Common myeloid progenitor, CD34-positive (primary cell): ENCODE data around the gene KCTD18. TPM values are rescaled to one million over a fixed set of nuclear protein-coding genes. Genes with fewer than 3 reads are reported as not detected.

Experiments
- CTCF ChIA-PET: fragments of 350-600 bp; sonication (Branson Sonifier 250); formaldehyde crosslinking; loops from one replicate; lab custom pipeline; 2021; ENCODE audit warnings: antibody characterized with exemption; lab: Charles Lee
- POLR2A ChIA-PET: fragments of 350-600 bp; sonication (Branson Sonifier 250); formaldehyde crosslinking; loops from one replicate; lab custom pipeline; 2021; ENCODE audit warnings: antibody characterized with exemption; lab: Charles Lee
- DNase-seq, 3 donors: peaks; one replicate each; pipeline versions ENCODE4 v3.0.0 to v3.0.0-alpha.2; 2013
- H3K27ac ChIP-seq, 2 experiments: 1 replicate in 1 of 2; 2 replicates in 1 of 2; pipeline ENCODE4 v1.7.0; 2013; ENCODE audit warnings: inconsistent platforms in 2 of 2, low read length in 2 of 2, mild to moderate bottlenecking in 2 of 2, low read depth in 1 of 2, moderate library complexity in 1 of 2; ENCODE audit not compliant: severe bottlenecking in 2 of 2, insufficient read depth in 1 of 2, poor library complexity in 1 of 2
- H3K27me3 ChIP-seq, 5 experiments: replicated peaks in 2 of 5; 1 replicate in 3 of 5; 2 replicates in 2 of 5; pipeline versions ENCODE4 v1.6.1 to v1.7.0; 2013; ENCODE audit warnings: low read length in 4 of 5, mild to moderate bottlenecking in 2 of 5, moderate library complexity in 2 of 5, inconsistent platforms in 1 of 5; ENCODE audit not compliant: insufficient read depth in 5 of 5, control insufficient read depth in 4 of 5
- H3K36me3 ChIP-seq, 4 experiments: 1 replicate in 2 of 4; 2 replicates in 2 of 4; pipeline versions ENCODE4 v1.6.1 to v1.7.0; 2013; ENCODE audit warnings: low read length in 3 of 4, control low read depth in 1 of 4, mild to moderate bottlenecking in 1 of 4; ENCODE audit not compliant: control insufficient read depth in 4 of 4, insufficient read depth in 4 of 4
- H3K4me1 ChIP-seq, 4 experiments: 1 replicate in 3 of 4; 2 replicates in 1 of 4; pipeline versions ENCODE4 v1.6.1 to v1.7.1; 2013; ENCODE audit warnings: low read length in 3 of 4, mild to moderate bottlenecking in 3 of 4, control low read depth in 1 of 4, inconsistent platforms in 1 of 4, moderate library complexity in 1 of 4; ENCODE audit not compliant: control insufficient read depth in 4 of 4, insufficient read depth in 4 of 4; ENCODE audit errors: control extremely low read depth in 1 of 4
- H3K4me3 ChIP-seq, 7 experiments: 1 replicate in 4 of 7; 2 replicates in 3 of 7; pipeline versions ENCODE4 v1.5.1 to v1.7.0; 2013; ENCODE audit warnings: mild to moderate bottlenecking in 7 of 7, low read length in 6 of 7, moderate library complexity in 6 of 7, inconsistent platforms in 2 of 7, low read depth in 2 of 7, control low read depth in 1 of 7; ENCODE audit not compliant: insufficient read depth in 4 of 7, control insufficient read depth in 1 of 7; ENCODE audit errors: extremely low read depth in 1 of 7
- H3K9me3 ChIP-seq, 5 experiments: 1 replicate in 4 of 5; 2 replicates in 1 of 5; pipeline versions ENCODE4 v1.6.1 to v1.7.1; 2013; ENCODE audit warnings: low read length in 4 of 5, mild to moderate bottlenecking in 2 of 5, inconsistent platforms in 1 of 5, low read depth in 1 of 5, moderate library complexity in 1 of 5; ENCODE audit not compliant: control insufficient read depth in 4 of 5, insufficient read depth in 2 of 5; ENCODE audit errors: control extremely low read depth in 1 of 5
- WGBS: methylation state at CpG from one replicate; pipeline ENCODE4 v1.1.5; 2013; ENCODE audit not compliant: insufficient coverage; 5-methylcytosine and 5-hydroxymethylcytosine counted together
- polyA plus RNA-seq: library from polyadenylated mRNA; unstranded; fragments of 120-200 nt; gene quantifications from one replicate; pipeline ENCODE4 v1.2.1, GENCODE V29; 2013

The KCTD18 gene
- polyA plus RNA-seq: 25.2 TPM

DNA sequence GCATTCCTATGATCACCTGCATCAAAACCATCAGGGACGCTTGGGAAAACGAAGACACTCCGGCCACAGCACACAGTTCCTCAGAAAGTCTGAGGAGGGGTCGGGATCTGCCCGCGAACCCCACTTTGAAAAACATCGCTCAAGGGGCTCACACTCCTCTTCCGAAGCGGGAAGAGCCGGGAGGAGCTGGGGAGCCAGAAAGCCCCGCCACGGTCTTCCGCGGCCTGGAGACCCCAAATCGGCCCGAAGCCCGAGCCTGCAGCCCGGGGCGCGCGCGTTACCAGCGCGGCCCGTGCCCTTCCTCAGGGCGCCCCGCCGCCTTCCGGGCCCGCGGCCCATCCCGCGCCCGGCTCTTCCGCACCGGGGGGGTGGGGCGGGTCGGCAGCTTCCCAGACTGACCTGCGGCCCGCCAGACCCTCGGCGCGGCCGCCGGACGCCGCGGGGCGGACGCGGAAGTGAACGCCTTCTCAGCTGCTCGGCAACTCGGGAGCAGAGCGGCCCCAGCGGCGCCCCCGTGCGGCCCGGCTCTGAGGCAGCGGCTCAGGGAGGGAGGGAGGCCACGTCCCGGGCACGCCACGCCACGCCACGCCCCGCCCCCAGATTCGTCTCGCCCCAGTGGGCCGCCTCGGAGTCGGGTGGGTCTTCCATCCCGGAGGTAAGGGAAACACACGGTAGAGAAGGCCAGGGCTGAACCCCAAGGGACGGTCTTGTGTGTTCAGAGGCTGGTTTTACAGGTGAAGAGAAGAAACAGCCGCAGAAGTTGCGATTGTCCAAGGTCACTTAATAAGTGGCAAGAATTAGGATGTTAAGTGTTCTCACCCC is at the start of gene KCTD18:
Gene KCTD18, minus strand, starts transcription at position 457 of the 822 bp plus-strand sequence. CDS start 3,052 bp downstream, outside the sequence.
- peak within 1 kb of the TSS; percentile 52 to 95 (median 79) for H3K4me3 ChIP-seq
- ChIA-PET POLR2A (no interaction called here), CTCF (interaction anchor here (0.7 to 1.7 kb wide), 6 partner anchors 11 to 537 kb away, joined by 3 to 5 read pairs (median 3); no protein-coding TSS in a partner anchor)
- under 1% methylated on average over 64 of the region's 78 CpGs for WGBS
- H3K9me3 ChIP-seq: no peaks in the 10 kb centered on the region
- H3K36me3 ChIP-seq: peaks cover 8 to 15% (median 9%) of the 10 kb centered on the region in 4 experiments
- no peaks in the 10 kb centered on the region for H3K27me3 ChIP-seq
- H3K4me1 ChIP-seq: peaks cover 5 to 16% (median 11%) of the 10 kb centered on the region in 4 experiments
- DNase-seq: peak; percentile 81 to 88 (median 85)
- H3K27ac ChIP-seq: peak within 1 kb of the TSS; percentile 62 to 83

DNA sequence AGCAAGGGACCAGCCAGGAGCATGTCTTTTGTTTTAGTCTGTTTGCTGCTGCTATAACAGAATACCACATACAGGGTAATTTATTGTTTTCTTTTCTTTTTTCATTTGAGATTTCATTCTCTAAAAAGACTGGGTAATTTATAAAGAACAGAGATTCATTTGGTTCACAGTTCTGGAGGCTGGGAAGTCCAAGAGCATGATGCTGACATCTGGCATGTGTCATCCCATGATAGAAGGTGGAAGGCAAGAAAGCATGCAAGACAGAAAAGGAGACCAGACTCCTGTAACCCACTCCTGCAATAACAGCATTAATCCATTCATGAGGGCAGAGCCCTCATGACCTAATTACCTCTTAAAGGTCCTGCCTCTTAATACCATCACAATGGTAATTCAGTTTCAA is 30.9 kb upstream of the KCTD18 start:
- H3K4me1 ChIP-seq: no peaks in the 10 kb centered on the region
- ChIA-PET CTCF (no interaction called here), POLR2A (no interaction called here)
- H3K27ac ChIP-seq: no peak overlapping the region
- peaks cover 19 to 77% (median 39%) of the 10 kb centered on the region in 4 experiments for H3K36me3 ChIP-seq
- no peaks in the 10 kb centered on the region for H3K27me3 ChIP-seq
- H3K4me3 ChIP-seq: no peak overlapping the region
- DNase-seq: no peak
- H3K9me3 ChIP-seq: peaks cover 0 to 14% (median 3%) of the 10 kb centered on the region in 5 experiments

DNA sequence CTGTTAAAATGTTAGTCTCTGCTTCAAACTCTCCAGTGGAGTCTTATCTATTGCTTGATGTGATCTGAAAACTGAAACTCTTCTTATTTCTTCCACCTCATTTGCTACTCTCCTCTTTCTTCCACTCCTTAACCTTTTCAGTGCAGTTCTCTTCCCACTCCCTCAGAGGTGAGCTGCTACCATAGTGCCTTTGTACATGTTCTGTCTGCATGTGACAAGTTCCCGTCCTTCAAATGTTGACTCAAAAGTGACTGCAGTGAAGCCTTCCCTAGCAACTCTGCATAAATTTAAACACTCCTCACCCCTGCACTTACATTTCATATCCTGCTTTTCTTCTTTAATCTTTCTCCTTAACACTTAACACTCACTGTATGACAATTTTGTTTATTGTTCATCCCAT is 28.3 kb upstream of the KCTD18 start:
- POLR2A ChIA-PET: interaction anchor here (0.7 kb wide), 1 partner anchor 99 kb away, joined by 3 read pairs; no protein-coding TSS in a partner anchor
- Histone ChIP-seq H3K36me3 (peaks cover 21 to 65% (median 40%) of the 10 kb centered on the region in 4 experiments), H3K9me3 (peaks cover 0 to 11% (median 3%) of the 10 kb centered on the region in 5 experiments), H3K27ac (no peak overlapping the region), H3K4me1 (no peaks in the 10 kb centered on the region), H3K4me3 (no peak overlapping the region), H3K27me3 (no peaks in the 10 kb centered on the region)
- DNase-seq: no peak
- CTCF ChIA-PET: no interaction called here
- WGBS: 88% methylated on average over 1 of the region's 1 CpG

DNA sequence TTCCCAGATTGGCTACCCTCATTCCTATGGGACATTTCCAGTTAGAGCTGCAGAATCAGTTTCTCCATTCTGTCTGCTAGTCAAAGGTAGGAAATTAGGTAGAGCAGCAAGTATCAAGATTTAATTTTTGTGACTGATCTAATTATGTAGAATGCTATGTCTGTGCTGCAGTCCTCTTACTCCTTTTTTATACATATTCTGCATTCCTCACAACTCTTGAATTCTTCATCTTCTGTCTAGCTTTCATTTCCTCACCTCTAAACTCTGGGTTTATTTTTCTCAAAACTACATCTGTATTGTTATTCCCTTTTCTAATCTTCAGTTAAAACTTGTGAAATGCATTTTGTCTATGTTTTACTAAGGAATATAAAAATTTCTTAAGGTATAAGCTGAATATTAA is 24.7 kb upstream of the KCTD18 start:
- ChIA-PET POLR2A (no interaction called here), CTCF (interaction anchor here (0.5 to 2.1 kb wide), 3 partner anchors 8 to 524 kb away, joined by 3 to 5 read pairs (median 4); partner anchors contain the start of gene SGO2)
- Histone ChIP-seq H3K36me3 (peaks cover 5 to 41% (median 22%) of the 10 kb centered on the region in 4 experiments), H3K4me3 (no peak overlapping the region), H3K4me1 (peaks cover 0 to 3% (median 0%) of the 10 kb centered on the region in 4 experiments), H3K27ac (no peak overlapping the region), H3K27me3 (no peaks in the 10 kb centered on the region), H3K9me3 (peaks cover 0 to 1% (median 0%) of the 10 kb centered on the region in 5 experiments)
- DNase-seq: no peak

DNA sequence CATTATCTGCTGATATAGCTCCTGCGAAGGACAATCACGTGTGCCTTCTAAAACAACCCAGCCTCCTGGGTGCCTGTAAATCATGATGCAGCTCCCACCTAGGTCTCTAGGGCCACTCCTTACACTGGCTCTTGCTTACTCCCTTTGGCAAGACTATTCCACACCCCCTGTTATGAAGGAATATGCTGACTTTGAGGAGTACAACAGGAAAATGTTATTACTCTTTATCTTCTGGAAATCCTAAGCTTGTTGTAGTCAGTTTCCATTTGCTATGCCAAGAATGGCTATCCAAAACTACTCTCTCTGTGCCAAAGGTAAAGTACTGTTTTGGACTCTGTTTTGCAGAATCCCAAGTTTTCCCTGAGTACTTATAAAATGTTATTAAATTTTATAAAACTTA is 23.9 kb upstream of the KCTD18 start:
- 100% methylated on average over 2 of the region's 2 CpGs for whole genome bisulfite sequencing
- H3K27me3 ChIP-seq: no peaks in the 10 kb centered on the region
- H3K4me1 ChIP-seq: peaks cover 0 to 3% (median 0%) of the 10 kb centered on the region in 4 experiments
- CTCF ChIA-PET: interaction anchor here (0.6 kb wide), 1 partner anchor 43 kb away, joined by 3 read pairs; no protein-coding TSS in a partner anchor
- POLR2A ChIA-PET: no interaction called here
- no peak for DNase-seq
- no peaks in the 10 kb centered on the region for H3K9me3 ChIP-seq
- peaks cover 5 to 38% (median 21%) of the 10 kb centered on the region in 4 experiments for H3K36me3 ChIP-seq
- no peak overlapping the region for H3K4me3 ChIP-seq
- no peak overlapping the region for H3K27ac ChIP-seq

DNA sequence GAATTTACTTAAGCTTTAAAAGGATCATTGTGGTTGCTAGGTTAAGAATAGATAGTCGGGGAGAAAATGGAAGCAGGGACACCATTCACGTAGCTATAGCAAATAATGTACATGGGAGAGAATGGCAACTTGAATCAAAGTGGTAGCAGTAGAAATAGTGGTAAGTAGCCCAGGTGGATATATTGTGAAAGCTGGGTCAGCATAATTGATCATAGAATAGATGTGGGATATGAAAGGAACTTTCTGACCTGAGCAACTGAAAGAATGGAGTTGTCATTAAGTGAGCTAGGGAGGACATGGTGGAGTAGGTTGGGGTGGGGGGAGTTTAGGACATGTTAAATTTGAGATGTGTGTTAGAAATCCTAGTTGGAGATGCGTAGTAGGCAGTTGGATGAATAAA is 18.4 kb upstream of the KCTD18 start:
- WGBS: 100% methylated on average over 3 of the region's 3 CpGs
- DNase-seq: no peak
- ChIA-PET CTCF (no interaction called here), POLR2A (no interaction called here)
- Histone ChIP-seq H3K36me3 (peaks cover 0 to 5% (median under 1%) of the 10 kb centered on the region in 4 experiments), H3K9me3 (no peaks in the 10 kb centered on the region), H3K27ac (no peak overlapping the region), H3K4me3 (no peak overlapping the region), H3K4me1 (peaks cover 8 to 21% (median 14%) of the 10 kb centered on the region in 4 experiments), H3K27me3 (no peaks in the 10 kb centered on the region)
